Mononuclear cell (primary cell): ENCODE measurements around the gene SOHLH1. TPM values are rescaled to one million over a fixed set of nuclear protein-coding genes. Genes with fewer than 3 reads are reported as not detected.

Source experiments
- H3K27me3 ChIP-seq: 2 replicates; pipeline ENCODE4 v1.6.0; 2011; ENCODE audit warnings: low read length, control low read depth; ENCODE audit not compliant: insufficient read depth
- H3K4me1 ChIP-seq: 2 replicates; pipeline ENCODE4 v1.5.1; 2011; ENCODE audit warnings: mild to moderate bottlenecking, low read length, control low read depth; ENCODE audit not compliant: insufficient read depth
- H3K4me3 ChIP-seq: 2 replicates; pipeline ENCODE4 v1.5.1; 2011; ENCODE audit warnings: mild to moderate bottlenecking, low read length, moderate library complexity
- H3K9me3 ChIP-seq: 2 replicates; pipeline ENCODE4 v1.5.1; 2011; ENCODE audit warnings: low read depth, mild to moderate bottlenecking, control low read depth, low read length
- total RNA-seq: library from RNA; depleted of rRNA; stranded (reverse); fragments of >200 nt; gene quantifications from one replicate; pipeline ENCODE4 v1.2.3, GENCODE V29; 2012

SOHLH1 gene
- total RNA-seq, 1 donor, result not detected

DNA sequence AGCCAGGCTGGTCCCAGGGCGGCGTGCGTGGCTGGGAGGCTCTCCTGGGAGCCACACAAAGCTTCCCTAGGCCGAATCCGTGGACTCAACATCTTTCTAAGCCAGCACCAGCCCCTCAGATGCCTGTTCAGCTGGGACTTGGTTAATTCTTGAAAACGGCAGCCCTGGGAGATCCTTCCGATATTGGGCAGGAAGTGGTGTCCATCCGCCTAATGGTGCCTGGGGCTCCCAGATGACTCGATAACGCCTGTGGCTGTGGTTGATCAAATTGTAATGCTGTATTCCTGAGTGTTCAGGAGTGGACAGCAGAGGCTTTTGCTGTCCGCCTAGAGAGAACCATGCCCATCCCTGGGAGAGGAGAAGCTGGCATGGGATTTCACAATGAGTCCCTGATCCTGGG is 16.8 kb upstream of the SOHLH1 start:
- Histone ChIP-seq H3K4me3 (no peak overlapping the region), H3K9me3 (no peaks in the 10 kb centered on the region), H3K4me1 (no peaks in the 10 kb centered on the region), H3K27me3 (peaks cover 11% of the 10 kb centered on the region)

DNA sequence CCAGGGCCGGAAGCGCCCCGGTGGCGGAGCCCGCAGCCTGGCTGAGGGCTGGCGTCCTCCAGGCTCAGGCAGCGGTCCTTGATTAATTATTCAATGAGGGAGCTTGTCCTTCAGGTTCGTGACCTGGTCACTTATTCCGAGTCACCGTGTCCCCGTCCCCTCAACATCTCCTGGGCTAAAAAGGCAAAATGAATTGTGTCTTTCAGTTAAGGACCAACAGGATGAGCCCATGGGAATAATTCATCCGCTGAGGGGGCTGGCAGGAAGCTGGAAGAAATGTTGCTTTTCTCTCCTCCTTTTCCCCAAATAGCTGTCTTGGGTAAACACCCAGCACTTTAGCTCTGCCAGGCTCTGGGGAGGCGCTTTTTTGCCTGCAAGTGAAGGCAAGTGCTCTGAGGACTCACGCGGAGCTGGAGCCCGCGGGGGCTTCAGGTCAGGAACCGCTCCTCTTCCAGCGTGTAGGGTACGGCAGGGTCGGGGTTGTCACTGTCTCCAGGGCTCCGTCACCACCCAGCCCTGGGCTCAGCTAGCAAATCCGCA is 15.8 kb upstream of the SOHLH1 start:
- Histone ChIP-seq H3K9me3 (no peaks in the 10 kb centered on the region), H3K27me3 (peaks cover 11% of the 10 kb centered on the region), H3K4me3 (no peak overlapping the region), H3K4me1 (no peaks in the 10 kb centered on the region)

DNA sequence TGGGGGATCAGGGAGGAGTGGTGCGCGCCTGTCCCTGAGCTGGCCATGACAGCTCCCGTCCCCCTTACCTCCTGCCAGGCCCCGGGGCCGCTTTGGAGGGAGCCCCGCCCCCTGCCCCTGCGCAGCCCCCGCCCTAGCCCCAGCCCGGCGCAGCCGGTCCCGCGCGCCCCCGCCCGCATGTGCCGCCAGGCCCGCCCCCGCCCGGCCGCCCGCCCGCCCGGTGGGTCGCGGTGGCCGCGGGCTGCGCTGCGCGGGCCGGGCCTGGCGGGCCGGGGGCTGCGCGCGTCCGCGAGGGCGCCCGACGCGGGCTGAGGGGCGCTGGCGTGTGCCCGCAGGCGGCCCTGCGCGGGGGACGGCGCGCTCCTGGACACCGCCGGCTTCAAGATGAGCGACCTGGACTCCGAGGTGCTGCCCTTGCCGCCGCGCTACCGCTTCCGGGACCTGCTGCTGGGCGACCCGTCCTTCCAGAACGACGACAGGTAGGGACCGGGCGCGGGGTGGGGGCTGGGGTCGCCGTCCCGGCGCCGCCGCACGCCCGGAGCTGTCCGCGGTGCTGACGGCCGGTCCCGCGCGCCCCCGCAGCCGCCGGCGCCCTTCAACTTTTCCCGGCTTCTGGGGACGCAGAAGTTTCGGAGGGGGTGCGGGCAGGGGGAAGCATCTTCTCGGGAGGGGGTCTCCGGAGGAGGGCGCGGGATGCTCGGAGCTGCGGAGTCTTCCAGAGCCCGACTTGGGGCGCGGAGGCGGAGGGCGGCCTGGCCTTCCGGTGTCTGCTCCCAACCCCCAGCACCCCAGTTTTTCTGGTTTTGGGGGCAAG is 15.2 kb upstream of the SOHLH1 start:
- no peak overlapping the region for H3K4me3 ChIP-seq
- H3K4me1 ChIP-seq, result no peaks in the 10 kb centered on the region
- peaks cover 11% of the 10 kb centered on the region for H3K27me3 ChIP-seq
- no peaks in the 10 kb centered on the region for H3K9me3 ChIP-seq

DNA sequence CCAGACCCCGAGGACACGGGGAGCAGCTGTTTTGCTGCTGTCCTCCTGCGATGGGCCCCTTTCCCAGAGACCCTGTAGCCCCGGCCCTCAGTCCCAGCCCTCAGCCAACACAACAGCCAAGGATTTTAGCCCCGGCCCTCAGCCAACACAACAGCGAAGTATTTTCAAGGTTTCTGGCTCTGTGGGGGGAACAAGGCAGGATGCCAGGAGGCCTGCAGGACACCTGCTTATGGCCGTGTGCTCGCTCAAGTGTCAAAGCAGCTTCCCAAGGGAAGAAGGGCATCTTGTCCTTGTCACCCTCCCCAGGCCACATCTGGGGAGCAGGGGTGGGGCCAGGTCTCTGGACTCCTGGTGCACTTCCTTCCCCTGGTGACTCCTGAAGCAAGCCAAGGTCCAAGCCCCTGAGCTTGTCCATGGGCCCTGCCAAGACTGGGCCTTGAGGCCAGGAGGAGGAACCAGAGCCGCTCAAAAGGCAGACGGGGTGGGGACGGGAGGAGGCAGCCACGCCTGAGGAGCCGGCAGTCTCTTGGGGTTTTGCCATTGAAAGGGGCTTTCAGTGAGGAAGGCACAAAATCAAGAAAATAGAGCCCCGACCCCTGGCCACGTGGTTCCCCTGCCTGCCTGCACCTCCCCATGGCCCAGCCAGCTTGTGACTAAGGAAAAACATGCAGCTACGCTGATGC is 13.5 kb upstream of the SOHLH1 start:
- Histone ChIP-seq H3K4me1 (no peaks in the 10 kb centered on the region), H3K4me3 (no peak overlapping the region), H3K9me3 (no peaks in the 10 kb centered on the region), H3K27me3 (peaks cover 11% of the 10 kb centered on the region)

DNA sequence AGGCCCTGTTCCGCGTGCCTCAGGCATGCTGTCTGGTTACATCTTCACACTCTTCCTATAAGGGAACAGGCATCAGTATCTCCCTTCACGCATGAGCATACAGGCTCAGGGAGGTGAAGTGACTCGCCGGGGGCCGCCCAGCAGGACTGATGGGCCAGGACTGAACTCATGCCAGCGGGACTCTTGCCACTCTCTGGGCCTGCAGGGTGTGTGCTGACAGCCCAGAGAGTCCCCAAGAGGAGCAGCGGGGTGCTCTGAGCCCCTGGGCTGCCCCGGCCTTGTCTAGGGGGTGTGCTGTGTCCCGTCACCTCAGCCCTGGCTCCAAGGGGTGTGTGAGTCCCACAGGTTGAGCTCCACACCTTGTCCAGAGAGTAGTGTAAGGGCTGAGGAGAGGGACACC is 12.6 kb upstream of the SOHLH1 start:
- H3K9me3 ChIP-seq, result no peaks in the 10 kb centered on the region
- no peak overlapping the region for H3K4me3 ChIP-seq
- peaks cover 11% of the 10 kb centered on the region for H3K27me3 ChIP-seq
- no peaks in the 10 kb centered on the region for H3K4me1 ChIP-seq

DNA sequence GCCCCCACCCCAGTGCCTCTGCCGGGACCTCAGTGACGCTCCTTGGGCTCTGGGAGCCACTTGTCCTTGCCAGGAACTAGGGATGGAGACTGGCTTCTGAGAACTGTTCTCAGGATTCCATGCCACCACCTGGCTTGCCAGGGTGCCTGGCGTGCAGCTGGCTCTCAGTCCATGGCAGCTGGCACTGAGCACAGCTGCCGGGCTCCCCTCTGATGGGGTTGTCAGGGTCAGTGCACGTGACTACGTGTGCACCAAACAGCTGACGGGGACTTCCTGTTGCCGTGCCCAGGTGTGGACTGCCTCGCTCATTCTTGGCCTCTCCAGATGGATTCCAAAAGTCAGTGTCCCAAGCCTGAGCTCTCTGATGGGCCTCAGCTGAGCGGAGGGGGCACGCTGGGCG is 12.1 kb upstream of the SOHLH1 start:
- Histone ChIP-seq H3K4me1 (no peaks in the 10 kb centered on the region), H3K4me3 (no peak overlapping the region), H3K27me3 (peaks cover 11% of the 10 kb centered on the region), H3K9me3 (no peaks in the 10 kb centered on the region)

DNA sequence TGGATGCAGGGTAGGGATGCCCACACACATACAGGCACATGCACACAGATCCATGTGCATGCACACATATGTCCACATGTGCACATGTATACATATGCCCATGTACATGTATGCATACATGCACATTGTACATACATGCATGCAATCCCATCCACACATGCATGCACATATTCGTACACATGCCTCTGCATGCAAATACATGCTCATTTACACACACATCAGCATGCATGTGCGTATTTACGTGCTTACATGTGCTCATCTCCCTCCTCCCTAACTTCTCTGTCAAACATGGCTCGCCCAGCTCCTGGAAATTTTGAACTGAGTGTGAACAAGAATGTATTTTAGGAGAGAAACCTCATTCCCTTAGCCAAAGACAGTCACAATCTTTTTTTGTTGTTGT is 8.9 kb upstream of the SOHLH1 start:
- Histone ChIP-seq H3K9me3 (no peaks in the 10 kb centered on the region), H3K4me1 (no peaks in the 10 kb centered on the region), H3K27me3 (no peaks in the 10 kb centered on the region), H3K4me3 (no peak overlapping the region)

DNA sequence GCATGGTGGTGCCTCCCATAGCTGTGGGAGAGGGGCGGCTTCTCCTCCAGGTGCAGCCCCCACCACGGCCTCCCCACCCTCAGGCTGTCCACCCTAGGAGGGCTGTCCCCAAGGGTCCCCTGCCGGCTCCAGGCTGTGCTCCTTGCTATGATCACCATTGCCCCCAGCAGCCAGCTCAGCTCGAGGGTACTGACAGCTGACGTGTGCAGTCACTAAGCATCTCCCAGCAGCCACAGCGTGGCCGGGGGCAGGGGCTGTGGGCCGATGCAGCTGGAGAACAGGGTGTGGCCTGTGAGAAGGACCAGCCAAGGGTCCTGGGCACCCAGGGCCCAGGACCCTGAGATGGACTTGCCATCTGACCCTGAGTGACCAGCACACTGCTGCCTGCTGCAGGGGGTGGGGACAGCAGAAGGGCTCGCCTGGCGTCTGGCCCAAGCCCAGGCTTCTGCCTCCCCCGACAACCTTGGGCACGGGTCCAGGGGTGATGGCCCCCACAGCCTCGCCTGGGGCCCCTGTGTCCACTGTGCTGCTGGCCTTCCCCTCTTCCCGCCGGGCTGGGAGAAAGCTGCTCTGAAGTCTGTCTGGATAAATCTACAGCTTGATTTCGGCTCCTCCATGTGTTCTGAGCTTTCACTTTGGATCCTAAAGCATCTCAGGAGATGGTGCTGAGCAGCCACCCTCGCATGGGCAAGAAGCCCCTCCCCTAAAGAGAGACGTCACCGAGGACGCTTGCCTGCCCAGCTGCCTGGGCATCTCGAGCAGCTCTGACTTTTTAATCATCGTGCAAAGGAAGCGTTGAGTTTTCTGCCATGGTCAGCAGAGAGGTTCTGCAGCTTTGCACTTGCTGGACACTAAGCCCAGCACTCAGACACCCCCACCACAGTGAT is 8.2 kb upstream of the SOHLH1 start:
- Histone ChIP-seq H3K27me3 (no peaks in the 10 kb centered on the region), H3K9me3 (no peaks in the 10 kb centered on the region), H3K4me1 (no peaks in the 10 kb centered on the region), H3K4me3 (no peak overlapping the region)

DNA sequence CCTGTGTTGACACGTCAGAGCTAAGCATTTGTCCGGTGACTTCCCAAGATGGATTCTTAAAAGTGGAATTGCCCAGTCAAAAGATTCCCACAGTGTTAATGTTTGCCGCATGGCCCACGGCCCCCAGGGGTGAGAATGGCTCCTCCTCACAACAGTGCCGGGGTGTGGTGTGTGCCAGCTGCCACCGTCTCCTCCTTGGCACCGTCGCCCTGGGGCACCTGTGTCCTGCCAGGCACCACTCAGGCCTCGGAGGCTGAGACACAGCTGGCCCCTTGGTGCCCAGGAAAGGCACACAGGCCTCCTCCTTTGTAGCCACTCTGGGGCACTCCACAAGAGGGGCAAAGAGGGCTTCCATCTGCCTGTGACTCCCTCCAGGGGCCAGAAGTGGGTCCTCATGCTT is 7.0 kb upstream of the SOHLH1 start:
- Histone ChIP-seq H3K27me3 (no peaks in the 10 kb centered on the region), H3K9me3 (no peaks in the 10 kb centered on the region), H3K4me3 (no peak overlapping the region), H3K4me1 (peaks cover 6% of the 10 kb centered on the region)

DNA sequence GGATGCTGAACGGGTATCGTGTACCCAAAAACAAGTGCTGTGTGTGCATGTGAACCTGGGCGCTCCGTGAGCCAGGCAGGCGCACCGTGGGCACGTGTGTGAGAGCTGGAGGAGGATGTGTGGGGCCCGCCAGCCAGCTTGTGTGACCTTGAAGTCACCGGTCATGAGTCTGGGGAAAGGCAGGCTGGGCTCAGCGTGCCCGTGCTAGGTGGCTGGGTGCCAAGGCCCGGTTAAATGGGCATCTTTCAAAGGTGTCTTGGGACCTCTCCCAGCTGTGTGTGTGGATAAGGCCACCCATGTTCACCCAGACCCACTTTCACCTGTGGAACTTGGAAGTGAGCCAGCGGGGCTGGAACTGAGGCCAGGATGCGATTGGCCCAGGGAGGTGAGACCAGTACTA is 6.1 kb upstream of the SOHLH1 start:
- no peaks in the 10 kb centered on the region for H3K9me3 ChIP-seq
- H3K4me1 ChIP-seq, result peaks cover 6% of the 10 kb centered on the region
- H3K27me3 ChIP-seq, result no peaks in the 10 kb centered on the region
- no peak overlapping the region for H3K4me3 ChIP-seq

DNA sequence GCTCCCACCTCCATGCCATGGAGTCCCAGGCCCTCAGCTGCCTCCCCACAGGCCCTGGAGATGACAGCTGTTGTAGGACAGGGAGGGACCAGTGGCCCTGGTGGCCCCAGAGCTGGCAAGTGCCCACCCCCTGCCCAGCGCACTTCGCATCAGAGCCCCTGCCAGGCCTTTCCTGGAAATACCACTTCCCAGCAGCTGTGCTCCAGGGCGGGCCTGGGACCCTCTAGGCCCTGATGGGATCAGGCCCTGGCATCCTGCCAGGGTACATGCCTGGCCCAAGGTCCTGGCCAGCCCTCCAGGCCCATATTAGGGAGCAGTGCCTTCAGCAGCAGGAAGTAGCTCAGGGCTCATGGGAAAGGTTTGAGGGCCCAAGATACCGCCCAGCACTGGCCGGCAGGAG is 5.2 kb upstream of the SOHLH1 start:
- H3K27me3 ChIP-seq, result no peaks in the 10 kb centered on the region
- peaks cover 6% of the 10 kb centered on the region for H3K4me1 ChIP-seq
- no peak overlapping the region for H3K4me3 ChIP-seq
- no peaks in the 10 kb centered on the region for H3K9me3 ChIP-seq

DNA sequence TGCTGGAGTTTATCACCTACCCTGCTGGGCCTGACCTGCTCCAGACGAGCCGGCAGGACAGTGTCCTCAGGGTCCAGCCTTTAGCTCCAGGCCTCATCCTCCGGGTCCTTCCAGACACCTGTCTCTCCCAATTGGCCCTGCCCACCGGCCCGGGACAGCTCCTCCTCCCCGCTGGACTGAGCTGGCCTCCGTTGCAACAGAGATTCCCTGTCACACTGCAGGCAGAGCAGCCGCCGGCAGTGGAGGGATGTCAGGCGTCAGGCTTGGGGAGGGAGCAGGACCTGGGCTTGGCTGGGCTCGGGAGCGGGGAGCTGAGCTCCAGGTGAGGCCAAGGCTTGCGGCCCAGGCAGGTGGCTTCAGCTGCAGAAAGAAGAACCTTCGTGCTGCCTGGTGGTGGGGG is 4.4 kb upstream of the SOHLH1 start:
- Histone ChIP-seq H3K9me3 (no peaks in the 10 kb centered on the region), H3K4me1 (peaks cover 6% of the 10 kb centered on the region), H3K27me3 (no peaks in the 10 kb centered on the region), H3K4me3 (no peak overlapping the region)

DNA sequence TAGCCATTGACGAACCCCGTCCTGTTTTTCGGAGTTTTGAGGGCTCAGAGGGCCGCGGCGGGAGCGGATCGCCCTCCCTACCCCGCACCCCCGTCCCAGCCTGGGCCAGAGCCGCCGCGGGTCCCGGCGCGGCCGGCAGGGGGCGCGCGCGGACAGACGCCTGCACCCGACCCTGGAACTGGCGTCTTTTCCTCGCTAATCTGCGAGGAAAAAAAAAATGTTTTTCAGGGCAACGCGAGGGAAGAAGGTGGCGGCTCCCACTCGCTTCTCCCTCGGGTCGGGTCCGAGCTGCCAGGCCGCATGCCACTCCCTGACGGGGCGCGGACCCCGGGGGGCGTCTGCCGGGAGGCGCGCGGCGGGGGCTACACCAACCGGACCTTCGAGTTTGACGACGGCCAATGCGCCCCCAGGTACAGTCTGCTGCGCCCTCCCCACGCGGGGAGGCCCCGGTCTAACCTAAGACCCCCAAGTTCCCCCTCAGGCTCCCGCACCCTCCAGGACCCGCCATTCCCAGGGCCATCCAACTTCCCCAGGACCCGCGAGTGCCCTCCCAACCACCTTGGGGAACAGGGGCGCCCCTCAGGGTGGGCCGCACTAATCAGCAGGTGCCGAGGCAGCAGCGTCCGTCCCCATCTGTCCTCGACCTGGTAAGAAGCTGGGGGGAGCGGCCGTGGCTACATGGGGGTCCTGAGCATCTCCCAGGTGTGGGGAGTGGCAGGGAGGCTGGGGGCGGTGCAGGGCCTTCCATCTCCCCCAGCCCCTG is 2.9 kb upstream of the SOHLH1 start, which contains the start of gene KCNT1:
KCNT1 (plus strand) TSS at position 227 of the 763 bp plus-strand sequence; CDS start at position 301, 74 bp downstream.
- Histone ChIP-seq H3K4me3 (no peak within 1 kb of the TSS), H3K4me1 (peaks cover 6% of the 10 kb centered on the region), H3K27me3 (no peaks in the 10 kb centered on the region), H3K9me3 (no peaks in the 10 kb centered on the region)
